Activated CD4-positive, alpha-beta T cell treated with anti-CD3 and anti-CD28 coated beads, Interleukin-2, amount 10 ng/mL, durations not matched to agents 24 days and 14 days (primary cell): ENCODE data around the gene TBC1D2. TPM values are rescaled to one million over a fixed set of nuclear protein-coding genes. Genes with fewer than 3 reads are reported as not detected.

Source experiments
- DNase-seq: peaks from one replicate; pipeline ENCODE4 v3.0.0; 2022
- H3K27ac Mint-ChIP-seq: one replicate; pipeline ENCODE4 v1.8.0; 2022; ENCODE audit warnings: mild to moderate bottlenecking, mixed read lengths
- H3K27me3 Mint-ChIP-seq: one replicate; pipeline ENCODE4 v1.8.0; 2022; ENCODE audit warnings: mixed read lengths
- H3K36me3 Mint-ChIP-seq: one replicate; pipeline ENCODE4 v1.8.0; 2022; ENCODE audit warnings: low read depth, mild to moderate bottlenecking, mixed read lengths
- H3K4me1 Mint-ChIP-seq: one replicate; pipeline ENCODE4 v1.8.0; 2021; ENCODE audit warnings: mixed read lengths
- H3K4me3 Mint-ChIP-seq: one replicate; pipeline ENCODE4 v1.8.0; 2022; ENCODE audit warnings: mild to moderate bottlenecking, moderate library complexity, mixed read lengths
- H3K9me3 Mint-ChIP-seq: one replicate; pipeline ENCODE4 v1.8.0; 2021; ENCODE audit warnings: mixed read lengths
- intact Hi-C: fragments of 100-400 bp; cut with micrococcal nuclease; formaldehyde crosslinking; loops from one replicate; pipeline ENCODE4 v1.15.1; 2023
- total RNA-seq: library from RNA; stranded (reverse); gene quantifications from 2 replicates; pipeline ENCODE4 v1.2.3, GENCODE V29; 2022

TBC1D2 gene
- total RNA-seq, 1 donor from 2014 or later, result 1.6 TPM

- Mint-ChIP-seq H3K4me3 (no peak overlapping the region), H3K36me3 (peaks cover 6% of the 10 kb centered on the region), H3K27ac (peak overlapping the region; percentile 77), H3K9me3 (no peaks in the 10 kb centered on the region), H3K27me3 (no peaks in the 10 kb centered on the region), H3K4me1 (peaks cover 17% of the 10 kb centered on the region)
- intact Hi-C loops, result no loop called here
- DNase-seq, result no peak
These were observed 7.4 kb downstream of the TBC1D2 start for GRCh38 chr9:98247831-98248657.

GRCh38 chr9:98242426-98242825 is 13.0 kb downstream of the TBC1D2 start:
- no peak for DNase-seq
- Mint-ChIP-seq H3K36me3 (no peaks in the 10 kb centered on the region), H3K9me3 (no peaks in the 10 kb centered on the region), H3K27ac (no peak overlapping the region), H3K4me3 (no peak overlapping the region), H3K4me1 (peaks cover 2% of the 10 kb centered on the region), H3K27me3 (no peaks in the 10 kb centered on the region)
- intact Hi-C loops, result no loop called here

DNA sequence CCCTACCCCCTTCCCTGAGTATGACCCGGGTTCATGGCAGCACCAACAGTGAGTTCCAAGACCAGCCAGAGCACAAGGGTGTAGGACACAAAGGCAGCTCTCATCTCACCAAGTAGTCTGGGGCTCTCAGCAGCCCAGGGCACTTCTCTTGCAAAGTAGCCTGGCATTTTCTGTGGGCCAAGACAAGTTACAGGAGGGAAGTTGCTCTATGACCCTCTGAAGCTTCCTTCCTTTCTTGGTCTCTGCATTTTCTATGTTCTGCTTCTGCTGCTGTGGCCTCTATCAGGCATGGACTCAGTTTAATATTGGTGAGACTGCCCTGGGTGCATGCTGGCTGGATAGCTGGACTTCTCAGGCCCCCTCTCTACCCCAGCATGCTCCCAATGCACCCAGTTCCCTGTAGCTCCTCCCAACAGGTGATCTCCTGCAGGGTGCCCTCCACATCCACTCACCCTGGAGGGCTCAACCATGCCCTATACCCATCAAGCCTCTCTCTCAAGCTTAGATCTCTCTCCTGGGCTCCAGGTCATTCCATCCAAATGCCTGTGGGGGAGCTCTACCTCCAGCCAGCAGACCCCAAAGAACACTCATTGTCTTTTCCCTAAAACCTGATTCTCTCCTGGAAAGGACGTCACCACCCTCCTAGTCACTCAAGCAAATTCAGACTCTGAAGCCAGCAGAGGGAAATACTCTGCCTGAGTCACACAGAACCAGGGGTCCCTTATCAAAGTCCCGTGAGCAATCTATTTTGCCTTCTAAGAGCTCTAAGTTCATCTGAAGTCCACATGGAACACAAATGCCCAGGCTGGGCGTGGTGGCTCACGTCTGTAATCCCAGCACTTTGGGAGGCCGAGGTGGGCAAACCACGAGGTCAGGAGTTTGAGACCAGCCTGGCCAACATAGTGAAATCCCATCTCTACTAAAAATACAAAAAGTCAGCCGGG is 13.8 kb downstream of the TBC1D2 start:
- Mint-ChIP-seq H3K4me1 (peaks cover 2% of the 10 kb centered on the region), H3K27ac (no peak overlapping the region), H3K9me3 (no peaks in the 10 kb centered on the region), H3K36me3 (peaks cover under 1% of the 10 kb centered on the region), H3K27me3 (no peaks in the 10 kb centered on the region), H3K4me3 (no peak overlapping the region)
- intact Hi-C loops, result no loop called here
- DNase-seq, result no peak

- Mint-ChIP-seq H3K36me3 (peaks cover 2% of the 10 kb centered on the region), H3K4me1 (no peaks in the 10 kb centered on the region), H3K27ac (no peak overlapping the region), H3K9me3 (no peaks in the 10 kb centered on the region), H3K27me3 (no peaks in the 10 kb centered on the region), H3K4me3 (no peak overlapping the region)
- intact Hi-C loops, result no loop called here
- no peak for DNase-seq
These were observed 15.0 kb downstream of the TBC1D2 start for GRCh38 chr9:98240475-98240874.

- Mint-ChIP-seq H3K9me3 (no peaks in the 10 kb centered on the region), H3K4me1 (no peaks in the 10 kb centered on the region), H3K27ac (no peak overlapping the region), H3K27me3 (no peaks in the 10 kb centered on the region), H3K36me3 (peaks cover 2% of the 10 kb centered on the region), H3K4me3 (no peak overlapping the region)
- DNase-seq, result no peak
- intact Hi-C loops, result no loop called here
These were observed 18.5 kb downstream of the TBC1D2 start for GRCh38 chr9:98236901-98237487.

GRCh38 chr9:98235126-98235525 is 20.3 kb downstream of the TBC1D2 start:
- no peak for DNase-seq
- Mint-ChIP-seq H3K9me3 (no peaks in the 10 kb centered on the region), H3K36me3 (peaks cover 4% of the 10 kb centered on the region), H3K4me1 (no peaks in the 10 kb centered on the region), H3K27me3 (no peaks in the 10 kb centered on the region), H3K4me3 (no peak overlapping the region), H3K27ac (no peak overlapping the region)
- intact Hi-C loops, result no loop called here

DNA sequence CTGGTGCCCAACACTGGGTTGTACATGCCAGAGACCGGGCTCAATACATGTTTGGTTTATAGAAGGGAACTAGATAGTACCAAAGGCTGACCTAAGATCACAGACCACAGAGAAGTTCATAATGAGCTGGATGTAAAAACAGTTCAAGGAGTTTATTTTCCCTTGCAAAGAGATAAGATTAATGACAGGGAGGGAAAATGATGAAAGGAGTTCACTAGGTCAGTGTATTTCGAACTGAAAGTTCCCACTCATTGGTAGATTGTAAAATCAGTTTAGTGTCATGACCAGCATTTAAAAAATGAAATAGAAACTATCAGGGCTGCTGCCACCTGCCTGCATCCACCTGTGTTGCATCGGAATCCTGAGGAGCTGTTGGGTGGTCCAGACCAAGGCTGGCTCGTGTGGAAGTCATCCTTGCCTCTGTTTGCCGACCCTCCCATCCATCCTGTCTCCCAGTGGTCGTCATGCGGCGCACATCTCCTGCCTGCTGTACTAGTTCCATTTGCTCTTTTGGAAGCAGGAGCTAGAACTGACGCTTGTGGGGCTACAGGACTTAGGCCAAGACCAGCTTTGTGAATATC is 21.1 kb downstream of the TBC1D2 start:
- H3K9me3 Mint-ChIP-seq, result no peaks in the 10 kb centered on the region
- no peaks in the 10 kb centered on the region for H3K27me3 Mint-ChIP-seq
- DNase-seq, result no peak
- H3K4me3 Mint-ChIP-seq, result no peak overlapping the region
- H3K27ac Mint-ChIP-seq, result no peak overlapping the region
- H3K36me3 Mint-ChIP-seq, result peaks cover 4% of the 10 kb centered on the region
- H3K4me1 Mint-ChIP-seq, result no peaks in the 10 kb centered on the region
- intact Hi-C loops, result no loop called here

DNA sequence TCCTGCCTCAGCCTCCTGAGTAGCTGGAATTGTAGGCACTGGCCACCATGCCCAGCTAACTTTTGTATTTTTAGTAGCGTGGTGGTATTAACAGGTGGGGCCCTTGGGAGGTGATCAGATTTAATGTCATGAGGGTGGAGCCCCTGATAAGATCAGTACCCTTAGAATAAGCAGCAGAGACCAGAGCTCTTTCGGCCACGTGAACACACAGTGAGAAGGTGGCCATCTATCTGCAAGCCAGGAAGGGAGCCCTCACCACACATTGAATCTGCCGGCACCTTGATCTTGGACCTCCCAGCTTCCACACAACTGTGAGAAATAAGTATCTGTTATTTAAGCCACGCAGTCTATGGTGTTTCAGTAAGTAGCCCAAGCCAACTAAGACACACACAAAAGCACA is 22.5 kb downstream of the TBC1D2 start:
- Mint-ChIP-seq H3K36me3 (peaks cover 4% of the 10 kb centered on the region), H3K4me3 (no peak overlapping the region), H3K9me3 (no peaks in the 10 kb centered on the region), H3K4me1 (no peaks in the 10 kb centered on the region), H3K27ac (no peak overlapping the region), H3K27me3 (no peaks in the 10 kb centered on the region)
- intact Hi-C loops, result no loop called here
- no peak for DNase-seq

- H3K4me1 Mint-ChIP-seq, result no peaks in the 10 kb centered on the region
- H3K27me3 Mint-ChIP-seq, result no peaks in the 10 kb centered on the region
- intact Hi-C loops, result no loop called here
These were observed 23.5 kb downstream of the TBC1D2 start for GRCh38 chr9:98231770-98232478.

DNA sequence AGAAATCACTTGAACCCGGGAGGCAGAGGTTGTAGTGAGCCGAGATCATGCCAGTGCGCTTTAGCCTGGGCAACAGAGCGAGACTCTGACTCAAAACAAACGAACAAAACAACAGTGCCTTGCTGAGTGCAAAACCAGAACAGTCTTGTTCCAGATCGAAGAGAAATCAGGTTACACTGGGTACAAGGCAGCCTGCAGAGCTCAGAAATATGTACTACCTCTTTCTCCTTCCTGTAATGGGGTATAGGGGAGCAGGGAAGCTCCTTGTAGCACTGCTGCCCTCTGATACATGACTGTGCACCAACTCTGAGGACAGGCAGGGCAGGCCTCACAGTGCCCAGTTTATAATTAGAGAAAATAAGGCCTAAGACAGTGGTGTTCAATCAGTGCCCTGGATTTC is 24.7 kb downstream of the TBC1D2 start:
- Mint-ChIP-seq H3K36me3 (peaks cover 2% of the 10 kb centered on the region), H3K4me1 (no peaks in the 10 kb centered on the region), H3K27ac (no peak overlapping the region), H3K9me3 (no peaks in the 10 kb centered on the region), H3K27me3 (no peaks in the 10 kb centered on the region), H3K4me3 (no peak overlapping the region)
- intact Hi-C loops, result no loop called here
- no peak for DNase-seq

More at GRCh38 chr9:98231770-98232478, 23.5 kb downstream of the TBC1D2 start:
- no peak for DNase-seq
- H3K9me3 Mint-ChIP-seq, result no peaks in the 10 kb centered on the region
- no peak overlapping the region for H3K27ac Mint-ChIP-seq
- peaks cover 4% of the 10 kb centered on the region for H3K36me3 Mint-ChIP-seq
- H3K4me3 Mint-ChIP-seq, result no peak overlapping the region

GRCh38 chr9:98230304-98230703 is 25.1 kb downstream of the TBC1D2 start:
- Mint-ChIP-seq H3K27me3 (no peaks in the 10 kb centered on the region), H3K4me1 (no peaks in the 10 kb centered on the region), H3K27ac (no peak overlapping the region), H3K4me3 (no peak overlapping the region), H3K9me3 (no peaks in the 10 kb centered on the region), H3K36me3 (peaks cover 2% of the 10 kb centered on the region)
- intact Hi-C loops, result no loop called here
- DNase-seq, result no peak

DNA sequence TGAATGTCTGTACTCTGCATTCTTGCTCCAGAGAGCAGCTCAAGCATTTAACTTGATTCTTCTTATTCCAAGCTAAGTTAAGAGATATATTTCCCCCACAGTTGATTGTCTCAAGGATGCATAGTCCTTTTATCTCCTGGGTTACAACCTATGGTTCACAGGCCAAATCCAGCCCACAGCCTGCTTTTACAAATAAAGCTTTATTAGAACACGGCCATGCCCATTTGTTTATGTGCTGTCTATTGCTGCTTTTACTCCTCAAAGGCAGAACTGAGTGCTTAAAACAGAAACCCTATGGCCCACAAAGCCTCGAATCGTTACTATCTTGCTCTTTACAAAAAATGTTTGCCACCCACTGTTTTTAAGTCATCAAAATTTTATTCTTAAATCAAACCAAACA is 25.8 kb downstream of the TBC1D2 start:
- Mint-ChIP-seq H3K27ac (no peak overlapping the region), H3K27me3 (no peaks in the 10 kb centered on the region), H3K36me3 (peaks cover 2% of the 10 kb centered on the region), H3K4me3 (no peak overlapping the region), H3K4me1 (no peaks in the 10 kb centered on the region), H3K9me3 (no peaks in the 10 kb centered on the region)
- intact Hi-C loops, result no loop called here
- no peak for DNase-seq

DNA sequence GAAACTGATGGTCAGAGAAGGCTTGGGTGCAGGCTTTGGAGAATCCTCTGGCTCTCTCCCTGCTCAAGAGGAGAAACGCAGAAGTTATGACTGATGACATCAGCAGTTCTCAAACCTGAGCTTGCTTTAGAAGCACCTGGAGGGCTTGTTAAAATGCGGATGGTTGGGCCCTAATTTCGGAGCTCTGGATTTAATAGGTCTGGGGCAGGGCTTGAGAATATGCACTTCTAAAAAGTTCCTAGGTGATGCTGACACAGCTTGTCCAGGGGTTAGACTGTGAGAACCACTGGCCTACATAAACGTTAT is 26.4 kb downstream of the TBC1D2 start:
- H3K4me3 Mint-ChIP-seq, result no peak overlapping the region
- DNase-seq, result no peak
- no peaks in the 10 kb centered on the region for H3K4me1 Mint-ChIP-seq
- H3K9me3 Mint-ChIP-seq, result no peaks in the 10 kb centered on the region
- intact Hi-C loops, result no loop called here
- no peak overlapping the region for H3K27ac Mint-ChIP-seq
- H3K36me3 Mint-ChIP-seq, result peaks cover 2% of the 10 kb centered on the region
- H3K27me3 Mint-ChIP-seq, result no peaks in the 10 kb centered on the region
